GM21360 (cell line): ENCODE data around the gene INPP5D.

Experiments used
- ATAC-seq: cut with Tn5 transposase; IDR thresholded peaks from one replicate; pipeline ENCODE4 v1.9.1; 2021; ENCODE audit warnings: mild to moderate bottlenecking, moderate library complexity; ENCODE audit not compliant: unreplicated experiment

Gene INPP5D

DNA sequence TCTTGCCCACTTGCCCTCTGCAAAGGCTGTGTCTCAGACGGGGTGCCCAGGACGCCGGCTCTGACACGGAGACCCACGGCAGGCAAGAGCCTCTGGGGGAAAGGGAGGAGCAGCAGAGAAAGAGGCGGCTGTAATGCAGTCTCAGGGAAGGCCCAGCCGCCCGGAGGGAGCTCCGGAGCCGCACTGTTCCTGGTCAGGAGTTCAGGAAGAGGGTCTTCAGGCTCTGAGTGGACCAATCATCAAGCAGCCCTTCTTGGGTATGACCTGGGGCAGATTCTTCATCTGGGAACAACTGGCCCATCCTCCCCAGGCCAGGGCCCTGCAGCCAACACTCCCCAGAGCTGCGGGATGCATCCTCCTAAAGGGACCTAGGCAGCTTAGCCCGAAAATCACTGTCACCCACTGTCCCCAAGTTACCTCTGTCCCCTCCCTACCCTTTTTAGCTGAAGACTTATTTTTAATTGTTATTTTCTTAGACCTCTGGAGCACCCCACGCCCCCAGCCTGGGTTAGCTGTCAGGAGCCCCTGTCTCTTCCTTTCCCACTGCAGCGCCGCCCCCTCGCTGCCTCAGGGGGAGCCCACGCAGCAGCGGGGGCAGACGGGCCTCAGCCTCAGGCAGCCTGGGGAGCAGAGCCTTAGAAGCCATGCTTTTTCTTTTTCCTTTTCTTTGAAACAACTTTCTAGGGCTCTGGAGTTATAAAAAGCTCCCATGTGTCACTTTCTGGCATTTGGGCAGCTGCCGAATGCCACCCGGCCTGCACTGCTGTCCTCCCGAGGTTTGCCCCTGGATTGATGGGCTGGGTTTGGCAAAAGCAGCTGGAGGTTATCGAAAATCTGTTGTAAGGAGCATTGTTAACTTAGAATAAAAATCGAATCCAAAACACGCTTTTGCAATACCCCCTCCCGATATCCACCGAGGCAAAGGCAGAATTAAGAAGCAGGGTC lies 28.3 kb upstream of the INPP5D start:
- no peak for ATAC-seq

DNA sequence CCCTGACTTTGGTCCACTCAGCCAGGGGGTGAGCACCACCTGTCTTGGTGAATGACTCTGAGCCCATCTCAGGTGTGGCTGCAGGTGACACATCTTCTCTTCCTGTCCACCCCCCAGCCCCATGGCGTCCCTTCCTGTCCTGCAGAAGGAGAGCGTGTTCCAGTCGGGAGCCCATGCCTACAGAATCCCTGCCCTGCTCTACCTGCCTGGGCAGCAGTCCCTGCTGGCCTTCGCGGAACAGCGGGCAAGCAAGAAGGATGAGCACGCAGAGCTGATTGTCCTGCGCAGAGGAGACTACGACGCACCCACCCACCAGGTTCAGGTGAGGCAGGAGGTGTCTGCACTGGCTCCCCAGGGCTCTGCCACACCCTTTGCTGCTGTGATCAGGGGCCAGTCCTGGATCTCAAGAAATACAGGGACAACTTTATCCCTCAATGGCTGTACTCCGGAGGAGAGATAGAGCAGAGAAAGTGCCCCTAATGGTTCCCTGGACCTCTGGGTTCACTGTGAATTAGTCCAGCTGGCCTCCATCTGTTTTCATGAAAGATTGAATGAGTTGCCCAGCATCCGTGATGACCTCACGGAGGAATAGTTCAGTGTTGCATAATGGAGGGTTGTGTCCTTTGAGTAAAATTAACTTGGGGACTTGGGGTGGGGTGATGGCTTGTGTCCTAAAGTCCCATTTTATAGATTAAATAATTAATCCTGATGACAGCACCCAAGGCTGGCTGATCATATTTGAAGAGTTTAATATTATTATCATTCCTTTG lies 27.4 kb upstream of the INPP5D start, which contains the start of gene NEU2:
Gene NEU2 (plus strand): TSS at position 122 of the 770 bp plus-strand sequence. CDS start 0 bp downstream, at position 122.
- no peak for ATAC-seq

DNA sequence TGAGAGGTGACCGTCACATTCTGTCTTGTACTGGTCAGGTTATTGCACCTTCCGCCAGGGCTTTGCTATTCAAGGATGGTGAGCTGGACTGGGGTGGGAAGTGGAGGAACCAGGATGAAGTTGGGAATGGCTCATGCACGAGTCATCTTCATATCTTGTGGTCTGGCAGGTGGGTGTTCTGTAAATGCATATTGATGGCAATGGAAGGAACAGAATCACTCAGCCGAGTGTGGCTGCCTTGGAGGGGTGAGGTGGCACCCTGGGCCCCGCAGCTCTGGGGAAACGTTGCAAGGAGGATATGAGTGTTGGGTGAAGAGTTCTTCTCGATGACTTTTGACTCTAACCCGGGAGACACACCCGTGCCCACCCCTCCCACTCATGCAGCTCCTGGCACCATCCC lies 26.5 kb upstream of the INPP5D start:
- ATAC-seq: no peak

- no peak for ATAC-seq
These were observed 25.9 kb upstream of the INPP5D start for GRCh38 chr2:233034091-233034882.

DNA sequence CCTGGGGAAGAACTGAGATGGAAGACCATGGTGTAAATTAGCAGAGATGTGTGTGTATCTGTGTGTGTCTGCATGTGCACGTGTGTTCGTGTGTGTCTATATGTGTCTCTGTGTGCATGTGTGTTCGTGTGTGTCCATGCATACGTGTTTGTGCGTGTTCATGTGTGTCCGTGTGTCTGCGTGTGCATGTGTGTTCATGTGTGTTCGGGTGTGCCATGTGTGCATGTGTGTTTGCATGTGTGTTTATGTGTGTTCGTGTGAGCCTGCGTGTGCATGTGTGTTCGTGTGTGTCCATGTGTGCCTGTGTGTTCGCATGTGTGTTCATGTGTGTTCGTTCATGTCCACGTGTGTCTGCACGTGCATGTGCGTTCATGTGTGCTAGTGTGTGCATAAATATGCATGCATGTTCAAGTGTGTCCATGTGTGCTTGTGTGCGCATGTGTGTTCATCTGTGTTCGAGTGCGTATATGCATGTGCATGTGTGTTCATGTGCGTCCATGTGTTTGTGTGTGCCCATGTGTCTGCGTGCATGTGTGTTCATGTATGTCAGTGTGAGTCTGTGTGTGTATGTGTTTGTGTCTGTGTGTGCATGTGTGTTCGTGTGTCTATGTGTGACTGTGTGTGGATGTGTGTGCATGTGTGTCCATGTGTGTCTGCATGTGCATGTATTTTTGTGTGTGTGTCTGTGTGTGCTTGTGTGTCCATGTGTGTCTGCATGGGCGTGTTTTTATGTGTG lies 24.5 kb upstream of the INPP5D start:
- no peak for ATAC-seq

- no peak for ATAC-seq
These were observed 23.8 kb upstream of the INPP5D start for GRCh38 chr2:233036162-233036838.

- no peak for ATAC-seq
These were observed 23.1 kb upstream of the INPP5D start for GRCh38 chr2:233037078-233037477.

GRCh38 chr2:233039212-233039845 lies 20.8 kb upstream of the INPP5D start:
- no peak for ATAC-seq

DNA sequence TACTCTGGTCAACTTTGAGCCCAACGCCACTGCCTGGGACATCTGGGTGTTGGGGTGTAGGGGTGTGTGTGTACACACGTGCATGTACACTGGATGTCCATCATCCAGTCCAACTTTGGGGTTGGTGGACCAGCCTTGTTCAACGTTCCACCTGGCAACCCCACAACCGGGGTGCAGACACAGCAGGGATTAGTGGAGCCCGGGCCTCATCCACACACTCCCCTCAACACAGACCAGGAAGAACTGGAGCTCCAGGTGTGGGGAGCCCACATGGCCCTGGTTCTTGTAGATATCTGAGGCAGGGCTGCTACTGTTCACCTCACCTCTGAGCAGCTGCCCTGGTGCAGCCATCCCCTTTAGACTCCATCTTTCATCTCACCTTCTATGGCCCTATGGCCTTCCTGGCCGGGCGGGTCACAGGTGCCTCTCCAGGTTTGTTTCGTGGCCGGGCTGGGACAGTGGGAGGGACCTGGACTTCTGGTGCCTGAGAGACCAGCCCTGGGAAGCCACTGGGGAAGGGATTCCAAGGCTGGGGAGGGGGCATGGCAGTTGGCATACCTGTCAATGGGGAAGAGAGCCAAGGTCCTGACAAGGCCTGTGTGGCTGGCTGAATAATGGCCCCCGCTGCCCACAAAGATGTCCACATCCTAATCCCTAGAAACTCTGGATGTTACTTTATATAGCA lies 20.2 kb upstream of the INPP5D start:
- ATAC-seq: no peak

DNA sequence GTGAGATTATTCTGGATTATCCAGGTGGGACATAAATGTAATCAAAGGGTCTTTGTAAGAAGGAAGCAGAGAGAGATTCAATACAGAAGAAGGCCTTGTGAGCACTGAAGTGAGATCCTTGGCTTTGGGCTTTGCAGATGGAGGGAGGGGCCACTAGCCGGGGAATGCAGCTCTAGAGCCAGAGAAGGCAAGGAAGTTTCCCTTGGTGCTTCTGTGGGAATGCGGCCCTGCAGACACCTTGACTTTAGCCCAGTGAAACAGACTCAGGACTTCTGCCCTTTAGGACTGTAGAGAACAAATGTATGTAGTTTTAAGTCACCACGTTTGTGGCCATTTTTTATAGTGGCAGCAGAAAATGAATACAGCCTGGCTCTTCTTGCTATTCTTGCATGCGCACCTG lies 19.6 kb upstream of the INPP5D start:
- no peak for ATAC-seq

GRCh38 chr2:233041722-233042323 lies 18.3 kb upstream of the INPP5D start:
- no peak for ATAC-seq

DNA sequence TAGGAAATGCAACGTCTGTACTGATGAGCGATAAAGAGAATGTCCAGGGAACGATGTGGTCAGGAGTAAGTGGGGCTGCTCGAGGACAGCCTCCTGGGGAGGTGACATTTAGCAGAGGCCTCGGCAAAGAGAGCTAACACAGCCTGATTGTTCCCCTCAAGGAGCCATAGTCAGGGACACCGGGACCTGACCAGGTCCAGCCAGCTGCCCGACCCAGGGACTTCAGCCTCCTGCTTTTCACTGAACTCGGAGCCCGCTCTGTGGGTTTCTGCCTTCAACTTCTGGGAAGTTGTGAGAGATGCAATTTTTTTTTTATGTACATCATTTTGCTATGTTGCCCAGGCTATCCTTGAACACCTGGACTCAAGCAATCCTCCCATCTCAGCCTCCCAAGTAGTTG lies 17.6 kb upstream of the INPP5D start:
- ATAC-seq: no peak

- no peak for ATAC-seq
These were observed 15.1 kb upstream of the INPP5D start for GRCh38 chr2:233044974-233045605.

DNA sequence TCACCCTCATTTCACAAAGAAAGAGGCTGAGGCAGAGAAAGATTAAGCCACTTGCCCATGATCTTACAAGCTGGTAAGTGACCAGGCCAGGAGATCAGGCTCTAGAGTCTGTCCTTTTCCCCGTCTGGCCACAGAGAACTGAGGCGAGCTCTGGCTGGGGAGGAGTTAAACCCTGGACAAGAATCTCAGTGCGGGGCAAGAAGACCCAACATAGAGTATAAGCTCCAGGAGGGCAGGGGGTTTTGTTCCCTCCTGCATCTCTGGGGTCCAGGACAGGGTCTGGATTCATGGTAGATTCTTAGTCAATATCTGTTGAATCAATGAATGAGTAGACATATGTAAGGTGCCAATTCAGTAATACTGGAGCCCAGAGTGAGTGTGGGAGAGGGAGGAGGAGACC lies 12.9 kb upstream of the INPP5D start:
- no peak for ATAC-seq

GRCh38 chr2:233047667-233048066 lies 12.5 kb upstream of the INPP5D start:
- no peak for ATAC-seq

DNA sequence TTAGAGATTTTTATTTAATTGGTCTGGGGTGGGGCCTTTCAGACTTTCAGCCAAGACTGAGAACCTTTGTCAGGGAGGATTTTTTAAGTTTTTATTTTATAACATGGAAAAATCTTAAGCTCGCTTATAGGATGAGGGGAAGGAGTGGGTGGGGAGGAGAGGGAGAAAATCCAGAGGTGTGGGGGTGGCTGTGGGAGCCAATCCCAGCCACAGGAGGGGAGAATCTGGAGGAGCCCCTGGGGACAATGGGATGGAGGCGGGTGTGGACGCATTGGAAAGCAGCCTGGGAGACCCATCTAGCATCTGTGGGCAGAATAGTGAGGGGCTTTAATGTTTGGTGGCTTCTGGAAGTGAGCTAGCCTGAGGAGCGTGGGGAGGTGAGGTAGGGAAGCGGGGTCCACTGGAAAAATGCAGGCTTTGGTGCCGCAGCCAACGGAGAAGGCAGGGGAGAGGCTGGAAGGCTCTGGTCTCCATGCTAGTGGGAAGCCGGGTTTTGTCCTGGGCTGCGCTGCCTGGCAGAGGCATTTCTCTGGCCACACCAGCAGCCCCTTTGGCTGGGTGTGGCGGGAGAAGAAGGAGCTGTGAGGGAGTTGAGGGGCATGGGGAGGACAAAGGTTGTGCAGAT lies 11.5 kb upstream of the INPP5D start:
- no peak for ATAC-seq

DNA sequence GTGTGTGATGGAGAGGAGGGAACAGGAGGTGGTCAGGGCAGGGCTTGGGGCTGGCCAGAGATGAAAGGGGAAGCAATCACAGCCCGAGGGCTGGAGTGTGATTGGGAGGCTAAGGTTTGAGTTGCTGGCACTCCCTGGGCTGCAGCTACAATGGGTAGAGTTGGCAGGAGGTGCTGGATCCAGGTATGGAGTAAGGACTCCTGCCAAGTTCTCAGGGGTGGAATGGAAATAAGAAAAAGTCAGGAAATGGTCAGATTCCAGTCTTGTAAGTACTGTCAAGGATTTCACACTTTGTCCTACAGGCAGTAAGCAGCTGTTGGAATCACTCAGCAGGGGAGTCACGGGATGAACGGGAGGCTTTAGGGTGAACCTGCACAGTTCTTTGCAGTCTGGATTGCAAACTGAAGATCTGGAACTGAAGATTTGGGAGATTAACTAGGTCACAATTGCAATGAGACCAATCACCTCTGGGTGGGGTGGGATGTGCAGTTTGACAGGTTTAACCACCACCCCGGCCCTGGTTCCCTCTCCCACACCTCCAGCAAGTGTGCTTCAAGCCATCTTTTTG lies 10.9 kb upstream of the INPP5D start:
- ATAC-seq: no peak
